ENCODE measurements around the gene MSX1.

- TF ChIP-seq POLR2AphosphoS5 (IDR thresholded peaks at IDR 0.05; ENCODE audit: low read depth, low read length) (no peak), POLR2A (IDR thresholded peaks at IDR 0.05; ENCODE audit: low read depth, low read length) (no peak)
Measured at GRCh38 chr4:4862665-4863482, 3.4 kb downstream of the MSX1 start.

Data from GM12891 (cell line).